ENCODE data around the gene PAMR1.
A peak's percentile ranks its signal among the peaks of the same experiment; 100 is the strongest.

Gene PAMR1

DNA sequence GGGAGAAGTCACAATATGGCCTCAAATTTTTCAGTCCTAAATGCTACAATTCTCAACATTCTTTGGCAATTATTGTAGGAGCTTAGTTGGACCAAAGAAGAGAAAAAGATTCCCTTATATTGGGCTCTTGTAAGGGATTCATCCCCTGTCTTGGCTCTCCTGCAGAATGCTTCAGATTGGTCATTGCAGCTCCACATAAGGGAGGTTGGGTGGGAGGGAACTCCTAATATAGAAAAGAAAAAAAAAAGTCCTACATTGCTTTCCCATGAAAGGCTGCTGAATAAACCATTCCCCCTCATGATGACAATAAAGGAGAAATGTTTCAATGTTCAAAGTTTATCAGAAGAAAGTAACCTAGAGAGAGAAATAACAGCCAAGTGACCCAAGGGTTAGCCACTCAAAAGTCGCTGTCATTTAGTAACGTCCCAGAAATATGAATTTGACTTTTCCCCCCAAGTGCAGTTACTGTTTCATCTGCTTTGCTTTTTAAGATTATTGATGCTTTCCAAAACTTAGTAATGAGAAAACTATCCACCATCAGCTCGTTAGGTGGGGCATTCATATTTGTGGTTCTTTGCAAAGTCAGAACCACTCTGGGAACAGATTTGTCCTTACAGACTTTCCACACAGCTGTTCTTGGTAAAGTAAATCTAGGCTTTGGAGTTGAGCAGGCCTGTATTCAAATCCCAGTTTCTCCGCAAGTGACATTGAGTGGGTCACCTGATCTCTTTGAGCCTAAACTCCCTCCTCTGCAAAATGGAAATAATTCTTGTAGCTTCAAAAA, 101.1 kb downstream of the PAMR1 start:
- peaks cover 0 to 7% (median 0%) of the 10 kb centered on the region in 11 experiments; a peak in 4 of 22 replicates for H4K20me1 ChIP-seq
- no peak overlapping the region for H3K9ac ChIP-seq
- peaks cover 0 to 3% (median 0%) of the 10 kb centered on the region in 11 experiments; a peak in 2 of 22 replicates for H3K9me3 ChIP-seq (replicated peaks in 1 of 11)
- H3K36me3 ChIP-seq, result no peaks in the 10 kb centered on the region
- peaks cover 5 to 10% (median 8%) of the 10 kb centered on the region in 10 experiments; a peak in 18 of 20 replicates for H3K4me1 ChIP-seq
- H3K27ac ChIP-seq, result no peak overlapping the region
- no peak overlapping the region for H3K4me3 ChIP-seq
- no peak overlapping the region for H3K4me2 ChIP-seq
- peaks cover 34 to 48% (median 38%) of the 10 kb centered on the region in 11 experiments for H3K27me3 ChIP-seq
- no peak for TF ChIP-seq Cebpa-rat (IDR thresholded peaks at IDR 0.05)

GRCh38 chr11:35420371-35420770, 105.0 kb downstream of the PAMR1 start:
- no peaks in the 10 kb centered on the region for H3K36me3 ChIP-seq
- H3K27me3 ChIP-seq, result peaks cover 73 to 88% (median 77%) of the 10 kb centered on the region in 11 experiments
- peaks cover 0 to 18% (median 6%) of the 10 kb centered on the region in 11 experiments; a peak in 10 of 22 replicates for H3K9me3 ChIP-seq (replicated peaks in 1 of 11)
- no peak overlapping the region for H3K27ac ChIP-seq
- H3K4me3 ChIP-seq, result peak overlapping the region; percentile 48 to 71 (median 57); a peak in 14 of 20 replicates
- peaks cover 0 to 21% (median 11%) of the 10 kb centered on the region in 11 experiments; a peak in 7 of 22 replicates for H4K20me1 ChIP-seq
- H3K9ac ChIP-seq, result no peak overlapping the region
- TF ChIP-seq Cebpa-rat (IDR thresholded peaks at IDR 0.05), result no peak
- peaks cover 11 to 17% (median 16%) of the 10 kb centered on the region in 10 experiments for H3K4me1 ChIP-seq
- peak overlapping the region in 10 of 11 experiments; percentile 82 to 98 (median 91); a peak in 20 of 22 replicates for H3K4me2 ChIP-seq

- peak overlapping the region; percentile 82 to 98 (median 91) for H3K4me2 ChIP-seq
- peaks cover 0 to 21% (median 11%) of the 10 kb centered on the region in 11 experiments; a peak in 7 of 22 replicates for H4K20me1 ChIP-seq
- peaks cover 11 to 17% (median 16%) of the 10 kb centered on the region in 10 experiments for H3K4me1 ChIP-seq
- no peak for TF ChIP-seq Cebpa-rat (IDR thresholded peaks at IDR 0.05)
- peak overlapping the region in 1 of 11 experiments; percentile 3; a peak in 1 of 22 replicates for H3K9ac ChIP-seq
- no peak overlapping the region for H3K27ac ChIP-seq
- H3K27me3 ChIP-seq, result peaks cover 75 to 92% (median 82%) of the 10 kb centered on the region in 11 experiments
- H3K36me3 ChIP-seq, result no peaks in the 10 kb centered on the region
- H3K4me3 ChIP-seq, result peak overlapping the region; percentile 48 to 71 (median 57); a peak in 19 of 20 replicates
- peaks cover 0 to 18% (median 6%) of the 10 kb centered on the region in 11 experiments; a peak in 10 of 22 replicates for H3K9me3 ChIP-seq (replicated peaks in 1 of 11)
These were observed 105.5 kb downstream of the PAMR1 start for GRCh38 chr11:35419830-35420333.

- Histone ChIP-seq H3K4me2 (peak within 1 kb of the TSS; percentile 82 to 98 (median 91)), H3K9ac (peak within 1 kb of the TSS in 2 of 11 experiments; percentile 3 to 17; a peak in 1 of 22 replicates)
- no peak for TF ChIP-seq Cebpa-rat (IDR thresholded peaks at IDR 0.05)
These were observed 106.1 kb downstream of the PAMR1 start, which contains the start of gene SLC1A2 for GRCh38 chr11:35419184-35419829. TSS of gene SLC1A2 (minus strand) at chr11:35419558. CDS start at chr11:35418966, 592 bp downstream.

GRCh38 chr11:35418282-35419183, 106.9 kb downstream of the PAMR1 start:
- Histone ChIP-seq H3K9ac (no peak overlapping the region), H3K4me3 (peak overlapping the region; percentile 48 to 71 (median 57)), H3K36me3 (no peaks in the 10 kb centered on the region), H3K9me3 (replicated peaks in 1 of 11) (peaks cover 0 to 18% (median 6%) of the 10 kb centered on the region in 11 experiments; a peak in 10 of 22 replicates), H3K4me2 (peak overlapping the region; percentile 82 to 98 (median 91)), H3K4me1 (peaks cover 11 to 17% (median 16%) of the 10 kb centered on the region in 10 experiments), H3K27me3 (peaks cover 75 to 94% (median 86%) of the 10 kb centered on the region in 11 experiments), H3K27ac (no peak overlapping the region), H4K20me1 (peaks cover 0 to 21% (median 11%) of the 10 kb centered on the region in 11 experiments; a peak in 7 of 22 replicates)
- no peak for TF ChIP-seq Cebpa-rat (IDR thresholded peaks at IDR 0.05)

More at GRCh38 chr11:35419184-35419829, 106.1 kb downstream of the PAMR1 start, which contains the start of gene SLC1A2:
- Histone ChIP-seq H3K27ac (no peak within 1 kb of the TSS), H3K4me3 (peak within 1 kb of the TSS; percentile 48 to 71 (median 57)), H3K9me3 (replicated peaks in 1 of 11) (peaks cover 0 to 18% (median 6%) of the 10 kb centered on the region in 11 experiments; a peak in 10 of 22 replicates), H4K20me1 (peaks cover 0 to 21% (median 11%) of the 10 kb centered on the region in 11 experiments; a peak in 7 of 22 replicates), H3K27me3 (peaks cover 75 to 98% (median 85%) of the 10 kb centered on the region in 11 experiments), H3K36me3 (no peaks in the 10 kb centered on the region), H3K4me1 (peaks cover 11 to 17% (median 16%) of the 10 kb centered on the region in 10 experiments)

DNA sequence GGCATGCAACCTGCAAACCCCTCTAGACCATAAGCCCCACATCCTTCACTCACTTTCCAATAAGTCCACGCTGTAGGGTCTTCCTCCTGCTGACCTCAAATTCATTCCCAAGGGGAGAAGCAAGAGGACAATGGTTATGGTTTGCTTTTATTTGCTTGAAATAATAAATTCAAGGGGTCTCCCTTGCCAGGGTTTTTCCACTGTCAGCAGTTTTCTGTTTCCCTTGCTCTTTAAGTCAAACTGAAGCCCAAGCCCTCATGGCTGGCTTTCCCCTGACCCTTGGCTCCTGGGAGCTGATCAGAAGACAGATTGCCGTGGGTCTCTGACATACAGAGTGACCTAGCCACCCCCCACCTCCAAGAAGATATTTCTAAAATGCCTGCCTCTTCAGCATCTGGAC, 109.9 kb downstream of the PAMR1 start:
- H3K4me3 ChIP-seq, result no peak overlapping the region
- no peak for TF ChIP-seq Cebpa-rat (IDR thresholded peaks at IDR 0.05)
- H3K36me3 ChIP-seq, result no peaks in the 10 kb centered on the region
- peaks cover 0 to 18% (median 6%) of the 10 kb centered on the region in 11 experiments; a peak in 10 of 22 replicates for H3K9me3 ChIP-seq (replicated peaks in 1 of 11)
- H3K4me1 ChIP-seq, result peaks cover 11 to 17% (median 16%) of the 10 kb centered on the region in 10 experiments
- peaks cover 53 to 64% (median 58%) of the 10 kb centered on the region in 11 experiments for H3K27me3 ChIP-seq
- H3K4me2 ChIP-seq, result no peak overlapping the region
- H3K9ac ChIP-seq, result no peak overlapping the region
- H3K27ac ChIP-seq, result no peak overlapping the region
- H4K20me1 ChIP-seq, result peaks cover 0 to 21% (median 11%) of the 10 kb centered on the region in 11 experiments; a peak in 7 of 22 replicates

DNA sequence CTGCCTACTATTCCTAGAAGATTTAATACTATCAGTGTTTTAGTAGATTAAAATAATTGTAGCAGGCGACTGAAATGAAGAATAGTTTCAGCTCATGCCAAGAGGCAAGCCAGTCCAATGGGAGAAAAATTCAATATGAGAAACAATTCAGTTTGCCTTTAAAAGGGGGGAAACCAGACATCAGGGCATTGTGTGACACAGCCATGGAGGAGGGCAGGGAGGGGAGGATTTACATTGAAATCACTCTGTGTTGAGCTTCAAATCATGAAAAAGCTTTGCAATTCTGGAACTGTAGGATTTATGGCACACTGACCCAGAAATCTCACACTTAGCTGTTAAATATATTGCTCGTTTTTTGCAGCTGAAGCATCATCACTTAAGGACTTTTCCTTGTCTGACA, 110.6 kb downstream of the PAMR1 start:
- peaks cover 46 to 57% (median 51%) of the 10 kb centered on the region in 11 experiments for H3K27me3 ChIP-seq
- no peak overlapping the region for H3K4me3 ChIP-seq
- no peaks in the 10 kb centered on the region for H3K36me3 ChIP-seq
- no peak overlapping the region for H3K4me2 ChIP-seq
- no peak for TF ChIP-seq Cebpa-rat (IDR thresholded peaks at IDR 0.05)
- peaks cover 10 to 14% (median 12%) of the 10 kb centered on the region in 10 experiments for H3K4me1 ChIP-seq
- no peak overlapping the region for H3K27ac ChIP-seq
- H3K9ac ChIP-seq, result no peak overlapping the region
- peaks cover 0 to 21% (median 11%) of the 10 kb centered on the region in 11 experiments; a peak in 7 of 22 replicates for H4K20me1 ChIP-seq
- H3K9me3 ChIP-seq (replicated peaks in 1 of 11), result peaks cover 0 to 15% (median 6%) of the 10 kb centered on the region in 11 experiments; a peak in 10 of 22 replicates
